ENCODE results near the gene SCGB1A1. TPM values are rescaled to one million over a fixed set of nuclear protein-coding genes. Genes with fewer than 3 reads are reported as not detected.
A peak's percentile ranks its signal among the peaks of the same experiment; 100 is the strongest.
"Not testable (repeated sequence)": the region's sequence is repeated elsewhere in the genome, so short reads cannot be mapped to it uniquely, and the experiment has no call there.

The SCGB1A1 gene
- total and polyA plus RNA-seq, 7 donors: 0.35 TPM; not detected in 6

- intact Hi-C loops (cut with DNase I): loop anchor here in 1 of 2 donors (5.0 kb wide), 1 partner anchor 58 kb away; no protein-coding TSS in a partner anchor
- Histone ChIP-seq H3K36me3 (ENCODE audit: insufficient read depth in 1 of 2, low read depth in 1 of 2) (no peaks in the 10 kb centered on the region), H3K9me3 (no peaks in the 10 kb centered on the region), H3K27ac (no peak overlapping the region), H3K4me1 (no peaks in the 10 kb centered on the region), H3K4me3 (no peak overlapping the region), H3K27me3 (ENCODE audit: insufficient read depth in 3 of 3, low read length in 2 of 3) (no peaks in the 10 kb centered on the region)
- no peak for DNase-seq
- 81 to 83% (median 82%) methylated on average over 9 of the region's 9 CpGs for WGBS, 3 donors
- TF ChIP-seq, protein P1, sequence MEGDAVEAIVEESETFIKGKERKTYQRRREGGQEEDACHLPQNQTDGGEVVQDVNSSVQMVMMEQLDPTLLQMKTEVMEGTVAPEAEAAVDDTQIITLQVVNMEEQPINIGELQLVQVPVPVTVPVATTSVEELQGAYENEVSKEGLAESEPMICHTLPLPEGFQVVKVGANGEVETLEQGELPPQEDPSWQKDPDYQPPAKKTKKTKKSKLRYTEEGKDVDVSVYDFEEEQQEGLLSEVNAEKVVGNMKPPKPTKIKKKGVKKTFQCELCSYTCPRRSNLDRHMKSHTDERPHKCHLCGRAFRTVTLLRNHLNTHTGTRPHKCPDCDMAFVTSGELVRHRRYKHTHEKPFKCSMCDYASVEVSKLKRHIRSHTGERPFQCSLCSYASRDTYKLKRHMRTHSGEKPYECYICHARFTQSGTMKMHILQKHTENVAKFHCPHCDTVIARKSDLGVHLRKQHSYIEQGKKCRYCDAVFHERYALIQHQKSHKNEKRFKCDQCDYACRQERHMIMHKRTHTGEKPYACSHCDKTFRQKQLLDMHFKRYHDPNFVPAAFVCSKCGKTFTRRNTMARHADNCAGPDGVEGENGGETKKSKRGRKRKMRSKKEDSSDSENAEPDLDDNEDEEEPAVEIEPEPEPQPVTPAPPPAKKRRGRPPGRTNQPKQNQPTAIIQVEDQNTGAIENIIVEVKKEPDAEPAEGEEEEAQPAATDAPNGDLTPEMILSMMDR (IDR thresholded peaks at IDR 0.05): no peak
- ATAC-seq: no peak
These were observed 44.0 kb upstream of the SCGB1A1 start for GRCh38 chr11:62374801-62375200.

- not testable (repeated sequence) for H3K9me3 ChIP-seq; ATAC-seq; H3K4me3 ChIP-seq; H3K36me3 ChIP-seq (ENCODE audit: insufficient read depth in 1 of 2, low read depth in 1 of 2); H3K27me3 ChIP-seq (ENCODE audit: insufficient read depth in 3 of 3, low read length in 2 of 3); H3K27ac ChIP-seq; DNase-seq; H3K4me1 ChIP-seq
- TF ChIP-seq, protein P1 (IDR thresholded peaks at IDR 0.05): peak; percentile 45
- 4 to 7% (median 5%) methylated on average over 9 of the region's 9 CpGs for WGBS, 3 donors
- intact Hi-C loops (cut with DNase I): loop anchor here in 1 of 2 donors (2.0 kb wide), 1 partner anchor 38 kb away; no protein-coding TSS in a partner anchor
These were observed 40.3 kb upstream of the SCGB1A1 start for GRCh38 chr11:62378459-62379063.

GRCh38 chr11:62379586-62379985 is 39.2 kb upstream of the SCGB1A1 start:
- not testable (repeated sequence) for H3K9me3 ChIP-seq; H3K36me3 ChIP-seq (ENCODE audit: insufficient read depth in 1 of 2, low read depth in 1 of 2); H3K4me1 ChIP-seq; H3K27me3 ChIP-seq (ENCODE audit: insufficient read depth in 3 of 3, low read length in 2 of 3); DNase-seq; ATAC-seq; H3K4me3 ChIP-seq; H3K27ac ChIP-seq
- intact Hi-C loops (cut with DNase I): loop anchor here in 1 of 2 donors (2.0 kb wide), 1 partner anchor 39 kb away; no protein-coding TSS in a partner anchor
- WGBS, 3 donors: 28 to 36% (median 34%) methylated on average over 2 of the region's 2 CpGs

GRCh38 chr11:62380821-62381245 is 38.0 kb upstream of the SCGB1A1 start:
- H3K27me3 ChIP-seq (ENCODE audit: insufficient read depth in 3 of 3, low read length in 2 of 3); H3K27ac ChIP-seq; H3K36me3 ChIP-seq (ENCODE audit: insufficient read depth in 1 of 2, low read depth in 1 of 2); H3K9me3 ChIP-seq; H3K4me1 ChIP-seq: not testable (repeated sequence)
- 1 to 3% (median 2%) methylated on average over 12 of the region's 12 CpGs for WGBS, 3 donors
- intact Hi-C loops (cut with DNase I): loop anchor here in 1 of 2 donors (10.0 kb wide), 1 partner anchor 484 kb away; no protein-coding TSS in a partner anchor
- TF ChIP-seq, protein P1 (IDR thresholded peaks at IDR 0.05): peak; percentile 90
- ATAC-seq: peak; percentile 86 to 90 (median 87)
- peak overlapping the region; percentile 38 for H3K4me3 ChIP-seq
- peak; percentile 31 to 71 for DNase-seq

DNA sequence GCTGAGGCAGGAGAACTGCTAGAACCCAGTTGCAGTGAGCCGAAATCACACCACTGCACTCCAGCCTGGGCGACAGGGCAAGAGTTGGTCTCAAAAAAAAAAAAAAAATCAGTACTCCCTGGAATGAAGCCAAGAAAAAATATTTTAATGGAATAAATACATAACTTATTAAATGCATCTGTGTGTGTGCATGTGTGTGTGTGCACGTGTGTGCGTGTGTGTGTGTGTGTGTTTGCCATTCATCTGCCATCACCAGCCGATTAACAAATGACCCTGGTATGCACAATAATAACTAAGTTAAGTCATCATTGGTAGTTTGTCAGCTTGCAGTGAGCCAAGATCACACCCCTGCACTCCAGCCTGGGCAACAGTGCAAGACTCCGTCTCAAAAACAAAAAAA is 35.0 kb upstream of the SCGB1A1 start:
- intact Hi-C loops (cut with DNase I): loop anchor here in 1 of 2 donors (10.0 kb wide), 1 partner anchor 481 kb away; no protein-coding TSS in a partner anchor

GRCh38 chr11:62386083-62386482 is 32.8 kb upstream of the SCGB1A1 start:
- H3K9me3 ChIP-seq; H3K27ac ChIP-seq; ATAC-seq; H3K27me3 ChIP-seq (ENCODE audit: insufficient read depth in 3 of 3, low read length in 2 of 3); DNase-seq; H3K4me3 ChIP-seq; H3K36me3 ChIP-seq (ENCODE audit: insufficient read depth in 1 of 2, low read depth in 1 of 2); H3K4me1 ChIP-seq: not testable (repeated sequence)
- WGBS, 3 donors: 78 to 92% (median 89%) methylated on average over 3 of the region's 3 CpGs
- intact Hi-C loops (cut with DNase I): loop anchor here in 1 of 2 donors (10.0 kb wide), 1 partner anchor 479 kb away; no protein-coding TSS in a partner anchor

More for the DNA sequence above, 35.0 kb upstream of the SCGB1A1 start:
- DNase-seq (no peak), ATAC-seq (no peak)
- Histone ChIP-seq H3K4me1 (no peaks in the 10 kb centered on the region), H3K27me3 (ENCODE audit: insufficient read depth in 3 of 3, low read length in 2 of 3) (no peaks in the 10 kb centered on the region), H3K4me3 (no peak overlapping the region), H3K36me3 (ENCODE audit: insufficient read depth in 1 of 2, low read depth in 1 of 2) (no peaks in the 10 kb centered on the region), H3K27ac (no peak overlapping the region), H3K9me3 (no peaks in the 10 kb centered on the region)
- 71 to 79% (median 74%) methylated on average over 6 of the region's 6 CpGs for WGBS, 3 donors
- TF ChIP-seq, protein P1 (IDR thresholded peaks at IDR 0.05): no peak

Measured in psoas muscle (tissue), 8 donors.